GM18517 (cell line): ENCODE measurements around the gene NR1H2.

Experiments
- ATAC-seq: cut with Tn5 transposase; IDR thresholded peaks from one replicate; pipeline ENCODE4 v1.9.1; 2021; ENCODE audit warnings: mild to moderate bottlenecking, moderate library complexity; ENCODE audit not compliant: unreplicated experiment

Gene NR1H2

DNA sequence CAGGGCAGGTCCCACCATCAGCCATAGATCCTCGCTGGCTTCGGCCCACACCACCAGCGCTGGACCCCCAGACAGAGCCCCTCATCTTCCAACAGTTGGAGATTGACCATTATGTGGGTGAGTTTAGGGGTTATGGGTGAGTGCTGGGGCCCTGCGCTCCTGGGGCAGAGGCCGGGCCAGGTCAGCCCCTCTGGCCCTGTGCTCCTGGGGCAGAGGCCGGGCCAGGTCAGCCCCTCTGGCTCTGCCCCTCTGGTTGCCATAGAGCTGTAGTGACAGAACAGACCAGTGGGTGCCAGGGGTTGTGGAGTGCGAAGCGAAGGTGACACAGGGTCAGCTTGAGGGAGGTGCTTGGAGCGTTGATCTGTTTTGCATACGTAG lies 23.1 kb downstream of the NR1H2 start:
- no peak for ATAC-seq

GRCh38 chr19:50401605-50402450 lies 25.6 kb downstream of the NR1H2 start:
- ATAC-seq = no peak

GRCh38 chr19:50402544-50403301 lies 26.5 kb downstream of the NR1H2 start:
- no peak for ATAC-seq

DNA sequence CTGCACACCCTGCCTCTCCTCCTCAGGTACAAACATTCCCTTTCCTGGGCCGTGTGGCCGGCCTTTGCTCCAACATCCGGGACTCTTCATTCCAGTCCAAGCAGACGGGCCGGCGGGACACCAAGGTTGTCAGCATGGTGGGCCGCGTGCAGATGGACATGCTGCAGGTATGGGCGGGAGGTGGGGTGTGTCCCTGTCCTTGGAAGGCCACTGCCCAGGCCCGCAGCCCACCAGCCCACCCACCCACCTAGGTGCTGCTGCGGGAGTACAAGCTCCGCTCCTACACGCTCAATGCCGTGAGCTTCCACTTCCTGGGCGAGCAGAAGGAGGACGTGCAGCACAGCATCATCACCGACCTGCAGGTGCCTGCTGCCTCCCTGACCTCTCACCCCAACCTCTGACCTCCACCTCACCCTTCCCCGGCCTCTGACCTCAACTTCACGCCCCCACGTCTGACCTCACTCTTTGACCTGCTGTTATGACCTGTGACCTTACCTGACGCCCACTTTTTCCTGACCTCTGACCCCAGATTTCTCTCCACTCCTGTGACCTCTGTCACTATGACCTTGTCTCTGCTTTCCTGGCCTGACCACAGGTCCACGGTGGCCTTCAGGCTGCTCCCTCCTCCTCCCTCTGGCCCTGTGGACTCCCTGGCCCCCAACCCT lies 30.0 kb downstream of the NR1H2 start:
- no peak for ATAC-seq

- ATAC-seq = no peak
These were observed 30.6 kb downstream of the NR1H2 start for GRCh38 chr19:50406829-50407228.

- ATAC-seq = no peak
These were observed 33.1 kb downstream of the NR1H2 start for GRCh38 chr19:50409347-50409746.

DNA sequence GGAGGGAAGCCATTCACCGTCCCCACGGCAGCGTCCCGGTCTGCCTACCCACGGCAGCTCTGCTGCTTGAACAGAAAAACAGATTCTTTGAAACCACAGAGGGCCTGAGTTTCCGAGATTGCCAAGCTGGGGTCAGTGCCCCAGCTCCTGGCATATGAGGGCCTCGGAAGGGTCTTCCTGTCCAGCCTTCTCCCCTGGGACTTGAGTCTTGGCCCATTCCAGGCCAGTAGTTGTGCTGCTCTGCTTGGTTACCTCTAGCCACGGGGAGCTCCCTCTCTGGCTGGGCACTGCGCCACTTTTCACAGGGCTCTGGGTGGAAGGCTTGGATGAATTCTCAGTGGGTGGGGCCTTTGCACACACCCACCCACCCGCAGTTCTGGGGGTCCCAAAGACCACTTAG lies 33.9 kb downstream of the NR1H2 start:
- ATAC-seq = no peak

GRCh38 chr19:50412419-50412818 lies 36.2 kb downstream of the NR1H2 start:
- ATAC-seq = no peak

DNA sequence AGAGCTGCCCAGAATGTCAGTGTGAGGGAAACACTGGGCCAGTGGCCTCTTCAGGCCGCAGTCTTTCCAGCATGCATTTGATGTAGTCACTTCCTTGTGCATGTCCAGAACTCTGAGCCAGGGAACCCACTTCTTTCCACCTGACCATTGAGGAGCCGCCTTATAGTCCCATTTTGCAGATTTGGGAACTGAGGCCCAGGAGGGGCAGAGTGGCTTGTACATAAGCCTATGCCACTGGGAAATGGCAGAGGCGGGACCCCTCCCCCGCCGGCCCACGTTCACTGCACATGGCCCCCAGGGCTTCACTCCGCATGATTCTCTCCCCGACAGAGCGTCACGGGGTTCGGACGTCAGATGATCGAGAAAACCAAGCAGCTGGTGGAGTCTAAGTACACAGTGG lies 36.8 kb downstream of the NR1H2 start:
- ATAC-seq = no peak

DNA sequence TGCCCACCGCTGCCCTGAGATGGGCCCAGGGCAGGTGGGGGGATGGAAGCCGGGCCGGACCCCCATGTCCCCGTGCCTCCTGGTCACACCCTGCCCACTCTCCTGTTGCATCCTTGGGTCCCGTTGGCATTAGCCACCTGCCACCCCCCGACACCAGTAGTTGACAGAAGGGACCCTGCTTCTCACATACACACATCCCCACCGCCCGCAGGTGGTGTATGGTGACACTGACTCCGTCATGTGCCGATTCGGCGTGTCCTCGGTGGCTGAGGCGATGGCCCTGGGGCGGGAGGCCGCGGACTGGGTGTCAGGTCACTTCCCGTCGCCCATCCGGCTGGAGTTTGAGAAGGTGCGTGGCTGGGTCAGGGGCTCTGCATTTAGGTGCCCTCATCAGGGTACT lies 37.3 kb downstream of the NR1H2 start:
- no peak for ATAC-seq

GRCh38 chr19:50414864-50415660 lies 38.8 kb downstream of the NR1H2 start:
- ATAC-seq = no peak

DNA sequence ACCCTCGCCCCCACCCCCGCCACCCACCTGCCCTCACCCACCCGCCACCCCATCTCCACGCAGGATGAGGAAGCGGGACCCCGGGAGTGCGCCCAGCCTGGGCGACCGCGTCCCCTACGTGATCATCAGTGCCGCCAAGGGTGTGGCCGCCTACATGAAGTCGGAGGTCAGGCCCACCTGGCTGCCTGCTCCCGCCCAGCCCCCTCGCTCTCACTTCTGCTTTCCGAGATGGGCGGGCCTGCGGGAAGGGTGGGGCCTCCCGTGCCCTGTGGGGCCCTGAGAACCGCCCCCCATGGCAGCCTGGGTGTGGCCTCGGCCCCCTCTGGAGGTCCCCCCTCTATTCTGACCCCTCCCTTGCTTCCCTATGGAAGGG lies 39.4 kb downstream of the NR1H2 start:
- ATAC-seq = no peak

DNA sequence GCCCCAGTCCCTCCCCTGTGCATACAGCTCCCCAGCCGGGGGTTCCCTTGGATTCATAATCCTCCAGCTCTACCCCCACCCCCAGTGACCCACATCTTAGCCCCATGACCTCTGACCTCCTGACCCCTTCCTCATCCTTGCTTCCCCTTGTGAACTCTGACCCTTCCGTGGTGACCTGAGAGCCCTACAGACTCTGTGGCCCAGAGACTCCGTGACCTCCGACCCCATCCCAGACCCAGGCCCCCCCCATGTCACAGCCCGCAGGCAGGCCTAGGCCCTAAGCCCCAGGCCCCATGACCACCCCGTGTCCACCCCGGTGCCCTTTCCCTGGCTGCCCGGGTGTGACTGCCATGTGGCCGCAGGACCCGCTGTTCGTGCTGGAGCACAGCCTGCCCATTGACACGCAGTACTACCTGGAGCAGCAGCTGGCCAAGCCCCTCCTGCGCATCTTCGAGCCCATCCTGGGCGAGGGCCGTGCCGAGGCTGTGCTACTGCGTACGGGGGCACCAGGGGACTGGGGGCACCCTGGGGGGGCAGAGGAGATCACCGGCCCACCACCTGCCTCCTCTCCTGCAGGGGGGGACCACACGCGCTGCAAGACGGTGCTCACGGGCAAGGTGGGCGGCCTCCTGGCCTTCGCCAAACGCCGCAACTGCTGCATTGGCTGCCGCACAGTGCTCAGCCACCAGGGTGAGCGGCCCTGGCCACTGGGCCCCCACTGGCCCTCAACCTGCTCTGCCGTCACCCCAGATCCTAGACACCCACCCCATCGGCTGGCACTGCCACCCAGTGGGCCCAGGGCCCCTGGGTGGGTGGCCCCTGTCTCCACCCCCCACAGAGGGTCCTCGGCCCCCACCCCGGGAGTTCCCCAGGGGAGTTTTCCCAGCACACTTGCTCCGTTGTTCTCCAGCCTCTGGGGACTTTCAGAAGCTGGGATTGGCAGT lies 40.0 kb downstream of the NR1H2 start:
- ATAC-seq = no peak

DNA sequence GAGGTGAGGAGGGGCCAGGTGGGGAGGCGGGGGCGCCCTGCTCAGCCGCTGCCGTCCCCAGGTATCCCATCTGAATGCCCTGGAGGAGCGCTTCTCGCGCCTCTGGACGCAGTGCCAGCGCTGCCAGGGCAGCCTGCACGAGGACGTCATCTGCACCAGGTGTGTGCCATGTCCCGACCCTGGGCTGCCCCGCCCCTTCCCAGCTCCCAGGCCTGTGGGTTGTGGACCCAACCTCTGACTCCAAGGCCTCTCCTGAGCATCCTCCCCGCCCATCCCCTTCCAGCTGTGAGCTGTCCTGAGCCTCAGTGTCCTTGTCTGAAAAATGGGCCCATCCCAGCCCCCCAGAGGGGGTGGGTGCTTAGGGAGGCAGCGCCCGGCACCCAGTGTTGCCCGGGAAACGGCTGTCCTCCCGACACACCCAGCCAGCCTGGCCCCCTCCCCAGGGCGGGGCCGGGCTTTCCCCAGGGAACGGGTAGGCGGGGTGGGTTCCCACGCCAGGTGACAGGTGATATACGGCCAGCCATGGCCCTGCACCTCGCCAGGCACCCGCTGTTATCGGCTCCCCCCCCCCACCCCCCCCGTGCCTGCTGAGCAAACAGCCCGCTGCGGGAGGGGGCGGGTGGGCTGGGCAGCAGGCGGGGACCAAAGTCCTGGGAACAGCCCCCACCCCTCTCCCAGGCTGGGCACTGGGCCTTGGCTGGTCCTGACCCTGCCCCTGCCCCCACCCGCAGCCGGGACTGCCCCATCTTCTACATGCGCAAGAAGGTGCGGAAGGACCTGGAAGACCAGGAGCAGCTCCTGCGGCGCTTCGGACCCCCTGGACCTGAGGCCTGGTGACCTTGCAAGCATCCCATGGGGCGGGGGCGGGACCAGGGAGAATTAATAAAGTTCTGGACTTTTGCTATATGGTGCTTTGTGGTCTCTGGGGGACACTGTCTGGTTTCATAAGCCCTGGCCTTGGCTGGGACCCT lies 41.1 kb downstream of the NR1H2 start:
- no peak for ATAC-seq

- no peak for ATAC-seq
These were observed 42.1 kb downstream of the NR1H2 start, which contains the start of gene SPIB for GRCh38 chr19:50418176-50419021. Gene SPIB (plus strand): TSS chr19:50418938. CDS start chr19:50418963, 25 bp downstream.

DNA sequence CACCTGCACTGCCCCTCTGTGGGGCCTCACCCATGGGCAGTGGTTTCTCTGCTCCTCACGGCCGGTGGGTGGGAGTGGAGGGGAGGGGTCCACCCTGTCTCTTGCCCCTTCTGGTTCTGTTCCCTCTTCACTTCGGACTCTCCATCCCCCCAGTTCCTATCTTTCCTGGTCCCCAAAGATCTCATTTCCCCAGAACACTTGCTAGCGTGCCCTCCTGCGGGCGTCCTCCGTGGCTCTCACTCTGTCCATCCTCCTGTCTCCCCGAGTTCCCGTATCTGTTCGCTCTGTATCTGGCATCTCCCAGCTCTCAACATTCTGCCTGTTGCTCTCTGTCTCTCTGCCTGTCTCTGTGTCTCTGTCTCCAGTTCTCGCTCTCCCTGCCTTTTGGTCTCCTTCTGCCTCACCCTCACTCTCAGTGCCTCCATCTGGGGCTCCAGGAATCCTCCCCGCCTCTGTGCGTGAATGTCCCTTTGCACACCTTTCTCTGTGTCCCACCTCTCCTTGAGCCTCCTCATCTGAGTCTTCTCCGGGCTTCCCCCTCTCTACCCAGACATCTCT lies 42.8 kb downstream of the NR1H2 start:
- ATAC-seq = no peak

DNA sequence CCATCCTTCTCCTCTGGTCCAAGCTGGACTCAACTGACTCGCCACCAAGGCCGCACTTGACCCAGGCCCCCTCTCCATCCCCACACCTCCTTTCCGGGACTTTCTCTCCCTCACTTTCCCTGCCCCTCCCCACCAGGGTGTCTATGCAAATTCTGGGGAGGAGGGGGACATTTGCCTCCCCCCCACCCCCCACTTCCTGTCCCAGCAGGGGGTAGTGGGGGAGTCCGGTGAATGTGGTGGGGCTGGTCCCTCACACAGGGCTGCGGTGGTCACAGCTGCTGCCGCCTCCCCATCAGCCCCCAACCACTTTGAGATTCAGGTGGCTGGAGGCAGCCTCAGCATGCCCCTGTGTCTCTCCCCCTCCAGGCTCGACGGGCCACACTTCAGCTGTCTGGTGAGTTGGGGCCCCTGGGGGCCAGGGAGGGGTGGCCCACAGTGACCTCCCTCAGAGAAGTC lies 43.4 kb downstream of the NR1H2 start:
- no peak for ATAC-seq
